HG03342 (cell line): ENCODE data around the gene AIRE.

Experiments used
- ATAC-seq: cut with Tn5 transposase; IDR thresholded peaks from one replicate; pipeline ENCODE4 v1.9.1; 2021; ENCODE audit warnings: mild to moderate bottlenecking, moderate library complexity; ENCODE audit not compliant: unreplicated experiment

AIRE gene

DNA sequence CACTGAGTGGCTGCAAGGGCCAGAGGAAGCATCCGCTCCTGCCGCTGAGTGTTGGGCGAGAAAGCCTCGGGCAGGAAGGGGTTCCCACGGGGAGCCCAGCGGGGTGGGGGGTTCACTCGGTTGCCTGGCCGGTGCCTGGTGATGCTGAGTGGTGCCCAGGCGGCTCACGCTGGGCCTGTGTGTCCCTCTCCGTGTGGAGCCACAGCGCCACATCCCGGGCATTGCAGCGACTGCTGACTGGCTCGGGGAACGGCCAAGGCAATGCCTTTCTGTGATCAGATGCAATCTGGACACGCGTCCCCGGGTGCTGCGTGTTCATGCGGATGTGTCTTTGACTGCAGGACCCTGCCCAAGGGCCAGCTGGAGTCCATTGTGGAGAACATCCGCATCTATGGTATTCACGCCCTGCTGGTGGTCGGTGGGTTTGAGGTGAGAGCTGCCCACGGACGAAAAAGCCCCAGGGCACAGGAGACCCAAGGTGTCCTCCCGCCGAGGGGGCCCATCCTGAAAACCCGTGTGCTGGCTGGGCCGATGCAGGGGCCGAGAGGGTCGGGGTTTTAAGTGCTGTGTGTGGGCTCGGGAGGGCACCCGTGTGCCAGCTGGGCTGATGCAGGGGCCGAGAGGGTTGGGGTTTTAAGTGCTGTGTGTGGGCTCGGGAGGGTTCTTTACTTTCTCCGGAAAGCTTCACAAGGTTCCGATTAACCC, 37.1 kb downstream of the AIRE start:
- ATAC-seq, result no peak

DNA sequence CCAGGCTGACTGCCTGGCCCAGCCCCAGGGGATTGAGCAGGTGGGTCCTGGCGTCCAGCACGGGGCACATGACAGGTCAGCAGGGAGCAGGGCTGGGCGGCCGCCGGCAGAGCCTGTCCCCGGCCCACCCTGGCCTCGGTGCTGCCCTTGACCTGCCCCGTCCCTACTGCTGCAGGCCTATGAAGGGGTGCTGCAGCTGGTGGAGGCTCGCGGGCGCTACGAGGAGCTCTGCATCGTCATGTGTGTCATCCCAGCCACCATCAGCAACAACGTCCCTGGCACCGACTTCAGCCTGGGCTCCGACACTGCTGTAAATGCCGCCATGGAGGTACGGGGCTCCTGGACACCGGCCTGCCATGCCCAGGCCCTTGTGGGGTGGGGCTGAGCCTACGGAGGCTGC, 37.9 kb downstream of the AIRE start:
- ATAC-seq, result no peak

DNA sequence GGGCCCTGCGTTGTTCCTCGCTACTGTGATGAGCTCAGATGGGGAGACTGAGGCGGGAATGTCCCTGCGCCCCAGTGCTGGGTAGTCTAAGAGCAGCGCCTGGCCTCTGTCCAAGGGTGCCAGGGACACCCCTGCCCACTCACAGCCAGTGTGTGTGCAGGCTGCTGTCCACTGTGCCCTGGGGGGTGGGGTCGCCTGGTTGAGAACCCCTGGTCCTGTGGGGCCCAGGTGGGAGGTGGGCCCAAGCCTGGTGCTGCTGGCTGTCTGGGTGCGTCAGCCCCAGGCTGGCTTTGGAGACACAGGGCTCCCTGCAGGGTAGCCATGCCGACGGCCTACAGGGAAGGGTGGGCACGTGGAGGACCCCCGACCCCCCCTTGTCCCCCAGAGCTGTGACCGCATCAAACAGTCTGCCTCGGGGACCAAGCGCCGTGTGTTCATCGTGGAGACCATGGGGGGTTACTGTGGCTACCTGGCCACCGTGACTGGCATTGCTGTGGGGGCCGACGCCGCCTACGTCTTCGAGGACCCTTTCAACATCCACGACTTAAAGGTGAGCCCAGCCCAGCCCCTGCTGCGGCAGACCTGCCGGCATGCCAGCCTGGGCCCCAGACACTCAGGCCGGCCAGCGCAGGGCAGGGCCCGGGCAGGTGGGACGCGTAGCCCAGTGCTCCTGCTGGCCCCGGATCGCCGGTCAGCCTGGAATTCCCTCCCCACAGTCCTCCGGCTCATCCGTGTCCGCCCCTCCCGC, 38.6 kb downstream of the AIRE start:
- ATAC-seq, result no peak

DNA sequence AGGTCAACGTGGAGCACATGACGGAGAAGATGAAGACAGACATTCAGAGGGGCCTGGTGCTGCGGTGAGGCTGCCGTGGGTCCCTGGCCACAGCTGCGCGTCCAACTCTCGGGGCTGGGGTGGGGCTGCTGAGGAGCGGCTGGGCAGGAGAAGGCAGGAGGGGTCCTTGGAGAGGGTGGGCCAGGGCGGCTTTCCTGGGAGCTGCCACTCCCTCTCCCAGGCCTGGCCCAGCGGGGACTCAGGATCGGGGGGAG, 39.1 kb downstream of the AIRE start:
- ATAC-seq, result no peak

DNA sequence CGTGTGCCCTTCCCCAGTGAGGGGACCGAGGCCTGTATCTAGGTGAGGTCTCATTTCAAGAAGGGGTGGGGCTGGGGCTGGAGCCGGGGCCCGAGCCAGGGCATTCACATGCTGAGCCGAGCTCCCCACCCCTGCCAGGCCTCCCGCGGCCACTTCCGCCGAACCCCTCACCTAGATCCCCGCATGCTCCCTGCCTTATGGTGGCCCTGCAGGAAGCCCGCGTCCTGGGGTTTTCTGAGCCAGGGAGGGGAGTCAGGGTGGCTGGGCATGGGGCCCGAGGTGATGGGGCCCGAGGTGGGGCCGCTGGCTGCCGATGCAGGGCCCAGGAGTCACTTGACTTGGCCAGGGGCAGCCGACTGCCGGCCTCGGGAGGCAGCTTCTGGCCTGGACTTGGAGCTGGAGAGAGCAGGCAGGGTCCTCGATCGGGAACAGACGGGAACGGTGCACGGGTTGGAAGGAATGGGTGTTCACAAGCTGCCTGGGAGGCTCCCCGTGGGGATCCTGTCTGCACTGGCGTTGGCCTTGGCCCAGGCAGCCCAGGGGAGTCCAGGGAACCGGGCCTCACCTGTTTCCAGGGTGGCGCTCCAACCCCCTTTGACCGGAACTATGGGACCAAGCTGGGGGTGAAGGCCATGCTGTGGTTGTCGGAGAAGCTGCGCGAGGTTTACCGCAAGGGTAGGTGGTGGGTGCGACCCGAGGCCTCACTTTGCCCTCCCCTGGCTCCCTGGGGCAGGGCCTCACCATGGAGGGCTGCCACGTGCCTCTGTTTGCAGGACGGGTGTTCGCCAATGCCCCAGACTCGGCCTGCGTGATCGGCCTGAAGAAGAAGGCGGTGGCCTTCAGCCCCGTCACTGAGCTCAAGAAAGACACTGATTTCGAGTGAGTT, 40.0 kb downstream of the AIRE start:
- no peak for ATAC-seq

DNA sequence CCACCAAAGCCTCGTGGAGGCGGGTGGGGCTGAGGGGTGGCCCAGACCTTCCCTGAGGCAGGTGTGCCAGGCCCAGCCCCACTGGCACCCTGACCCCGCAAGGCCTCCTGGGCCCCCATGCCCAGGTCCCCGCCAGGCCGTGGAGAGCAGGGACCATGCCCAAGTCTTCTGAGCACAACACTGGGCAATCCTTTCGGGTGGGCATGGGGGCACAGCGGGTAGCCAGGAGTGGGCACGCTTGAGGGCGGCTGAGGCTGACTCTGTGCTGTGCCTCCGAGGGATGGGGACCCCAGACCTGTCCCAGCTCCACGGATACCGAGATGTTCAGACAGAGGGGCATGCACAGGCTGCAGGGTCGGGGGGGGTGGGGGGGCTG, 40.6 kb downstream of the AIRE start:
- ATAC-seq, result no peak

DNA sequence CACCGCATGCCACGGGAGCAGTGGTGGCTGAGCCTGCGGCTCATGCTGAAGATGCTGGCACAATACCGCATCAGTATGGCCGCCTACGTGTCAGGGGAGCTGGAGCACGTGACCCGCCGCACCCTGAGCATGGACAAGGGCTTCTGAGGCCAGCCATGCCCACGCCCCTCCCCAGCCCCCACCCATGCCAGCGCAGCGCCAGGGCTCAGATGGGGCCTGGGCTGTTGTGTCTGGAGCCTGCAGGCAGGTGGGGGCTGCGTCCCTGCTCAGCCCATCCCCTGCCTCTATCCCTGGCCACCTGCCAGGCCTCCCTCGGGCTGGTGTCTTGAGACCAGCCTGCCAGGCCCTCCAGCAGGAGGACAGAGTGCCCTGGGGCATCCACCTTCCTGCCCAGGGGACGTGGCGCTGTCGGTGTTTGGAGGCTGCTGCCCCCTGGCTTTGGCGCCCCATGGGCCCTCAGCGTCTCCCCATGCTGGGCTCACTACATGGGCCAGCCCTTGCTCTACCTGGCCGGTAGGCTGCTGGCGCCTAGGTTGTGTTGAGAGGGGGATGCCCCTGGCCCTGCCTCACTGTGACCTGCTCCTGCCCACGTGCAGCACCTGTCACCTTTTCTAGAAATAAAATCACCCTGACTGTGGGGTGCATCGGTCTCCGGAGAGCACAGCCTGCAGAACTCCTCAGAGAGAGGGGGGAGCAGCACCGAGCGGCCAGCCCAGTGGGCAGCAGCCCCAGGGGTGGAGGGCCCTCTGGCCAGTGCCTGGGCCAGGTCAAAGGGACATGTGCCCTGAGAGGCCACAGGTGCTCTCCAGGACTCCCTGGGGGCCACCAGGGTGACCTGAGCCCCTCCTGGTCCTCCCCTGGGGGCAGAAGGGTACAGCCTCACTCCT, 41.3 kb downstream of the AIRE start:
- ATAC-seq, result no peak

DNA sequence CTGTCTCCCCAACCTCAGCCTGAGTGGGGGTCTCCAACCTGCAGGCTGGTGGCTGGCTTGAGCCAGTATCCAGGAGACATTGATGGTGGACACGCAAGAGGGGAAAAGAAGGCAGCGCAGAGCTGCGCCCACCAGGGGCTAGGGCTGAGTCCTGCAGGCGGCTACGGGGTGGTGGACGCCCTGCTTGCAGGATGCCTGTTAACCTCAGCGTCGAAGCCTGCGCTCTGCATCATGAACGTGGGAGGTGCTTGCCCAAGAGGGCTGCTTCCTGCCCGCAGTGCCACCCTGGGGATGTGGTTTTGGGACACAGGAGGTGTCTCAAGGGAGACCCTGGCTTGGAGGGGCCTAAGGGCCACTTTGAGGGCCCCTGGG, 41.9 kb downstream of the AIRE start:
- no peak for ATAC-seq

DNA sequence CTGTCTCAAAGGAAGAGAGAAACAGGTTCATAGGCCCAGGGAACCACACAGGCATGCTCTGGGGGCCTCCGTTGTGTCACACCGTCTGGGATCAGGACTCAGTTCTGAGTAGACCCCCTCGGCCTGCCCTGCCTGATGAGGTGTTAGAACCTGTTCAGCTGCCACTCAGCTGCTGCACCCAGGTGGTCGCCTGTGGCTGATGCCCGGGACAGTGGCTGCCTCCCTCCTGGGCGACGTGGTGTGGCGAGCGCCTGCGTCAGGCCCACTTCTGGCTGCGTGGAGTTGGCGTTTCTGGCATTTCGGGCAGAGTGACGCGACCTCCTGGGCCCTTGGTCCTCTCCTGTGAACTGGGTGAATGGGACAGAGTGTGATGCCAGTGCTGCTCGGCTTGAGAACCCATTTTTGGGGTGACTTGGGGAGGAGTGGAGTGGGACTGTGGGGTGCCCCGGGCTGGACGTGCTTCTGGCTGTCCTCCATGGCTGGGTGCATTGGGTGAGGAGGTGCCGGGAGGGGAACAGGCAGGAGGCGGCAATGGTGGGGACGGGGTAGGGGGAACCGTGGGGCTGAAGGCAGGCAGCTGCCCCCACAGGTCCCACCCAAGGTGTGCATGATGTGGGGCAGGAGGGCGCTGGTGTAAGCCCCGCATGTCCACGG, 42.7 kb downstream of the AIRE start:
- ATAC-seq, result no peak

DNA sequence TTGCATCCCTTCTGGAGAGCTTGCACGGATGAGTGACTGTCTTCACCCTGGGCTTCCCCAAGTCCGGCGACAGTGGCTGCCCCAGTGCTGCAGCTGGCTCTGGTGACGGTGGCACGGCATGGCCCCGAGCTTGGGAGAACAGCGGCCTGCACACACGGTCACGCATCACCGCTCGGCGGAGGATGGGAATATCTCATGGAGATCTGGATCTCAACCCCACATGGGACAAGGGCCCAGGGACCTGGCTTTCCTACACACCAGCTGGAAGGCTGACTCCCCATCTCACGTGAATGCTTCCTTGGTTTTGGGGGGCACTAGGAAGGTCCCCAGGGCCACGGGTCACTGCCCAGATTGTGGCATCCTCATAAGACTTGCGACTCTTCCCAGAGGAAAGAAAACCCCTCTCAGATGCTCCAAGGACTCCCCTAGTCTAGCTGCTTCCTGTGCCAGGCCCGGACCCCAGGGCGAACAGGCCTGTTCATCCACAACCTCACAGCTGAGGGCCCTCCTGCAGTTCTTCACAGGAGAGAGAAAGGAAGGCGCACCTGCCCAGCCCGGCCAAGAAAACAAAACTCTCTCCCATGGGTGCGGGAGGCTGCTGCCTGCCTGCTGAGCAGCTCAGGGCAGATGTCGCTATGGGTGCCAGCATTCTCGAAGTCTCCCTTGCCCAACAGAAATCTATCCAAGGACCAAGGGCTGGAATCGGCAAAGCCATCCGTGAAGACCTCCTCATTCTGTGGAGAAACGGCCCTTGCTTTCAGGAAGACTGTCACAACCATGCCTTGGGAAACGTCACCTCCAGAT, 43.6 kb downstream of the AIRE start:
- ATAC-seq, result no peak

DNA sequence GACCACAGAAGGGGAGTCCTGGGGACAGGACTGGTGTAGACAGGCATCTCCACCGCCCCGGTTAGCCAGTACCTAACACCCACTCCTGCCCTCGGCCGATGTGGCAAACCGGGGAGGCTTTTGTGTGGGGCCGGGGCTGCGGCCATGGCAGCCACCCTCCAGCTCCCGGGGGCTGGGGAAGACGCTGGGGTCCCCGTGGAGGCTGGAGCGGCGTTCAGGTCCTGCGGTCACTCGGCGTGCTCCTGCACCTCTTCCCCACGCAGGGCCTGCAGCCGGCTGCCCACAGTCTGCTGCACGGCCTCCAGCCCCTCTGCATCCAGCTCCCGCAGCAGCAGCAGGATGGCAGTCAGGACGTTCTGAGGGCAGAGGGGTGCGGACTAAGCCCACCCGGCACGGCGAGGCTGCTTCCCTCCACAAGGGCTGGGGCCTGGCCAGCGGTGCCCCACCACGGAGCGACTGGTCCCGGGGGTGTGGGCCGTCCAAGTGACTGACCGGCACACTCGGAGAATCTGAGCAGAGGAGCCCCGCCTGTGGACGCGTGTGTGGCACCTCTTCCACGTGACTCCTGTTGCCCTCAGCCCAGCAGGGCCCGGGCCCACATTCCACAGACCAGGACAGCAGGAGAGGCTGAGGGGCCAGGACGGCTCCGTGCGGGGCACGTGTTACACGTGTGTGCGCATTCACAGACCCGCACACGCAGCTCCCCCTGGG, 44.5 kb downstream of the AIRE start:
- ATAC-seq, result no peak

DNA sequence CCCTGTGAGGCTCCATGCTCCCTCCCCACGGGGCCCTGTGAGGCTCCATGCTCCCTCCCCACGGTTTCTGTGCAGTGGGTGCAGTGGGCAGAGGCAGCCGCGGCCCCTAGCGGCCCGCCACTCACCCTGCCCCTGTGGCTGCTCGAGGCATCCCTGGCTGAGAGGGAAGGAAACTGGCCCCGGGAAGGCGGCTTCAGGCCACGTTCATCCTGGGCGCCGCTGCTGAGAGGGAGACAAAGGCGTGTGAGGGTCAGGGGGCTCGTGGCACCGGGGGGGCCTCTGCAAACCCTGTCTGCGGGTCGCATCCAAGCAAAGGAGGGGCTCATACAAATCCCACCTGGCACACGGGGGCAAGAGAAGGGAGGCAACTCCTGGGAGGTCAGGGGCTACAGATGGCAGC, 45.0 kb downstream of the AIRE start:
- no peak for ATAC-seq

DNA sequence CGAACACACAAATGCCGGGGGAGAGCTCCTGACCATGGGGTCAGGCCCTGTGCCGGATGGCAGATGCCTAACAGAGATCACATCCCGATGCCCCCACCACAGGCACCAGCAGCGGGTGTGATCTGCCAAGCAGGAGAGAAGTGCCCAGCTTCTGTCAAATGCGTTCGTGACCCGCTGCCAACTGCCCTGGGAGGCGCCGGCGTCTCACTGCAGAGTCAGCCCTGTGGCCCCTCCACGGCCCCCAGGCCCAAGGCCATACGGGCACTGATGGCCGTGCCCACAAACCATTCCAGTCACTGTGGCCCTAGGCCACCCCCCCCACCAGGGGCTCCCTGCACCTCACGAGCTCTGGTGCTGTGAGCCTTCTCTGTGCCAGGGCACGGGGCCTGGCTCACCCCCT, 45.5 kb downstream of the AIRE start:
- ATAC-seq, result no peak

DNA sequence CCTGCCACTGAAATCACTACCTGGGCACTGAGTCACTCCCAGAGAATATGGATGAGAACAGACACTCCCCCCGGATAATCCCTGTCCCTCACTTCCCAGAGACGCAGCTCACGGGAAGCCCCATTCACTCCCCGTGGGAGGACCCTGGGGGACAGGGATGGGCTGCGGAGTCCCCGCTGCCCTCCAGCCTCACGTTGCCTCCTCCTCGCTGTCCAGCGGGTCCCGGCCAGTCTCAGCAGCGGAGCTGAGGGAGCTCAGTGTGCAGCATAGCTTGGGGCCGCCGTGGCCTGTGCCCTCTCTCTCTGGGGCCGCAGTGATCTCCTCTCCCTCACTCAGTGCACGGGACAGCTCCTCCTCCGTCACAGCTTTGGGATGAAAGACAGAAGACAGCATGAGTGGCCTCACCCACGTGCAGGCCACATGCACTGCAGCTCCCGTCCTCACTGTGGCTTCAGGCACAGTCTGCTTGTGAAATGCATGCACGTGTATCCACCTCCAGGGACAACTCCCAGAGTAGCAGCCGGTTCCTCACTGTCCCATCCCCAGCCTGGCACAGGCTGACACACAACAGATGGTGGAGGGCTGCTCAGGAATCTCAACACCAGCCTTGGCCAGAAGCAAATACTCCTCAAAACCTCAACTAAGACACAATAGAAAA, 46.1 kb downstream of the AIRE start:
- no peak for ATAC-seq

DNA sequence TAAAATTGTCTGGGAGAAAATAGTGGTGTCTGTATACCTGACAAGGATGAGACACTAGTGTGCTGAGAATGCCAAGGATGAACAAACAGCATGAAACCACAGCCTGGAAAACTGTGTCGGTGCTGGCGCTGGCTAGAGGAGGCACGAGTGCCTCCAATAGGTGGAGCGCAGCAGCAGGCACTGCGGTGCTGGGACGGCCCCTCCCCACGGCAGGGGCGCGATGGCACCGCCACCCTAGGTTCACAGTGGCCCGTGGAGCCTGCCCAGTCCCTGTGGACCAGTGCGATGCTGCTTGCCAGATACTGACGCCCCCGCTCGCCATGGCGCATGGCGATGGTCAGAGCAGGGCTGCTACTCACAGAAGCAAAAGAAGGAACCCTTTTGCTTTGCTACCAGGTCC, 46.7 kb downstream of the AIRE start:
- no peak for ATAC-seq

DNA sequence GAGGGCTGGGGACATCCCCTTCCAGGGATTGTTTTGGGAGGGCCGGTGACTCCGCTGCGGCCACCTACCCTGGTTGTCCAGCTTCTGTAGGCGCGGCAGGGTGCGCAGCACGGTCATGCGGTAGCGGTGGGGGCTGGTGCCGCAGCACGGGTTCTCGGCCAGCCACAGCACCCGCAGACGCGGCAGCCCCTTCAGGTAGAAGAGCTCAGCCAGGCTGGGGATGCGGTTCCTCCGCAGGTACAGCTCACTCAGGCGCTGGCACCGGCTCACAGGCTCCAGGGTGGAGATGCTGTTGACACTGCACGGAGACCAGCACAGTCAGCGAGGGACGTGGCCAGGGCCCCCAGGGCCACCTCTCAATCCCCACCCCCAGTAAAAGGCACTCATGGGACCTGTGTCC, 47.3 kb downstream of the AIRE start:
- ATAC-seq, result no peak

DNA sequence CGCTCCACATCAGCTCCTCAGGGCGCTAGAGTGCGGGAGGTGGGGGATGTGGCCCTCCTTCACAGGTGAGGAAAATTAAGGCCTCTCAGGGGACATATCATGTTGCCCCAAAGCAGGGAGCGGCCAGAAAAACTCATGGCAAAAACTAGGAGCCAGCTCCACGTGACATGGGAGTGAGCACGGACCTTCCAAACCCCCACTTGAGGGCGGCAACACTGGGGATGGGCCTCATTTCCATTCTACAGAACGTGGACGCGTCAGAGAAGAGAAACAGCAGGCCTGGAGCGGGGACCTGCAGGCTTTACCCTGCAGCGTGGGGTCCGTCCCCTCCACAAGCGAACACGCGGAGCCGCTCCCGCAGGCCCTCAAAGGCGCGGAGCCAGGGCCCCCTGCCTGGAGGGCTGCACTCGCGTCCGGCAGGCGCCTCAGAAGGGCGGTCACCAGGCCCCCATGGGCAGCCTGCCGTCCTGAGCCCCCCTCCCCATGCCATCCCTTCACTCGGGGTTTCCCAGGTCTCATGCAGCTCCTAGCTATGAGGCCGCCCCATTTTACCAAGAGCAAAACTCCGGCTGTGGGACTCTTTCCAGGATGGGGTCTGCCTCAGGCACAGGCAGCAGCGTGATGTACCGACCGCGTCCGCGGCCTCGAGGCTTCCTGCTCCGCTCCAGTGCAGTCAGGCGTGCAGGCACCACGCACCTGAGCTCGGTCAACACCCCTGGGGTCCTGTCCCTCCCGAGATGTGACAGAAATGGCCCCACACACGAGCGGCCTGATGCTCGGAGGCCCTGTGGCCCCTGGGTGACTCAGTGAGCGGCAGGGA, 48.0 kb downstream of the AIRE start:
- no peak for ATAC-seq
